Choroid plexus epithelial cell (primary cell): ENCODE data around the gene LYPD5.
A peak's percentile ranks its signal among the peaks of the same experiment; 100 is the strongest.

Experiments
- DNase-seq: peaks from one replicate; pipeline ENCODE4 v3.0.0-alpha.2; 2010; ENCODE audit warnings: low read depth
- H3K4me3 ChIP-seq: 2 replicates; pipeline ENCODE4 v1.5.1; 2011; ENCODE audit warnings: low read depth, mild to moderate bottlenecking, control low read depth, low read length, moderate library complexity
- TF ChIP-seq, protein P1 (sequence below): conservative IDR thresholded peaks from 2 replicates; pipeline ENCODE4 v1.5.1; 2011; ENCODE audit warnings: low read depth, mild to moderate bottlenecking, control low read depth, inconsistent platforms, low read length, moderate library complexity

The LYPD5 gene

GRCh38 chr19:43782689-43783231, 19.5 kb downstream of the LYPD5 start:
- no peak for DNase-seq
- TF ChIP-seq, protein P1, sequence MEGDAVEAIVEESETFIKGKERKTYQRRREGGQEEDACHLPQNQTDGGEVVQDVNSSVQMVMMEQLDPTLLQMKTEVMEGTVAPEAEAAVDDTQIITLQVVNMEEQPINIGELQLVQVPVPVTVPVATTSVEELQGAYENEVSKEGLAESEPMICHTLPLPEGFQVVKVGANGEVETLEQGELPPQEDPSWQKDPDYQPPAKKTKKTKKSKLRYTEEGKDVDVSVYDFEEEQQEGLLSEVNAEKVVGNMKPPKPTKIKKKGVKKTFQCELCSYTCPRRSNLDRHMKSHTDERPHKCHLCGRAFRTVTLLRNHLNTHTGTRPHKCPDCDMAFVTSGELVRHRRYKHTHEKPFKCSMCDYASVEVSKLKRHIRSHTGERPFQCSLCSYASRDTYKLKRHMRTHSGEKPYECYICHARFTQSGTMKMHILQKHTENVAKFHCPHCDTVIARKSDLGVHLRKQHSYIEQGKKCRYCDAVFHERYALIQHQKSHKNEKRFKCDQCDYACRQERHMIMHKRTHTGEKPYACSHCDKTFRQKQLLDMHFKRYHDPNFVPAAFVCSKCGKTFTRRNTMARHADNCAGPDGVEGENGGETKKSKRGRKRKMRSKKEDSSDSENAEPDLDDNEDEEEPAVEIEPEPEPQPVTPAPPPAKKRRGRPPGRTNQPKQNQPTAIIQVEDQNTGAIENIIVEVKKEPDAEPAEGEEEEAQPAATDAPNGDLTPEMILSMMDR, result no peak
- no peak overlapping the region for H3K4me3 ChIP-seq

GRCh38 chr19:43782311-43782660, 20.0 kb downstream of the LYPD5 start:
- no peak overlapping the region for H3K4me3 ChIP-seq
- DNase-seq, result no peak
- TF ChIP-seq, protein P1, result no peak

DNA sequence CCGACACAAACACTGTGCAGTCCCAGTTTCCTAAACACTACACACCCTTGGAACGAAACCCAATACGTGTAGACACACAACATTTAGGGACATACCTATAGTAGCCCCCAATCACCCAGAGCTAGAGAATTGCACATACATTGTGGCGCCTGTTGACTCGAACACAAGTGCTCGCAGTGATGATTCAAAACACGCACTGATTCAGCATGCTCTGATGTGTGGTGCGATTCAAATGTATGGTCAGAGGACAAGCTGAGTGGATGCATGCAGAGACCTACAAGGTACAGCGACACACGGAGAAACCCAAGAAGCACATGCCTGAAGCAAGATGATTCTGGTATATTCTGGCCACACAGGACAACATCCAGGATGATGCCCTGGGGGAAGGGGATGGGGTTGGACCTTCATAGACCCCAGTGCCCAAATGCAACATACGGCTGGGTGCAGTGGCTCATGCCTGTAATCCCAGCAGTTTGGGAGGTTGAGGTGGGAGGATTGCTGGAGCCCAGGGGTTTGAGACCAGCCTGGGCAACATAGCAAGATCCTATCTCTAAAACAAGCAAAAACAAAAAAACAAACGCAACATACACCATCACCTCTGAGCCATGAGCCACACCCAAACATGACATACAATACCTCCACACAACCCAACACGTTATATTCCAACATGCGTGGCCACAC, 20.5 kb downstream of the LYPD5 start:
- no peak overlapping the region for H3K4me3 ChIP-seq
- no peak for DNase-seq

DNA sequence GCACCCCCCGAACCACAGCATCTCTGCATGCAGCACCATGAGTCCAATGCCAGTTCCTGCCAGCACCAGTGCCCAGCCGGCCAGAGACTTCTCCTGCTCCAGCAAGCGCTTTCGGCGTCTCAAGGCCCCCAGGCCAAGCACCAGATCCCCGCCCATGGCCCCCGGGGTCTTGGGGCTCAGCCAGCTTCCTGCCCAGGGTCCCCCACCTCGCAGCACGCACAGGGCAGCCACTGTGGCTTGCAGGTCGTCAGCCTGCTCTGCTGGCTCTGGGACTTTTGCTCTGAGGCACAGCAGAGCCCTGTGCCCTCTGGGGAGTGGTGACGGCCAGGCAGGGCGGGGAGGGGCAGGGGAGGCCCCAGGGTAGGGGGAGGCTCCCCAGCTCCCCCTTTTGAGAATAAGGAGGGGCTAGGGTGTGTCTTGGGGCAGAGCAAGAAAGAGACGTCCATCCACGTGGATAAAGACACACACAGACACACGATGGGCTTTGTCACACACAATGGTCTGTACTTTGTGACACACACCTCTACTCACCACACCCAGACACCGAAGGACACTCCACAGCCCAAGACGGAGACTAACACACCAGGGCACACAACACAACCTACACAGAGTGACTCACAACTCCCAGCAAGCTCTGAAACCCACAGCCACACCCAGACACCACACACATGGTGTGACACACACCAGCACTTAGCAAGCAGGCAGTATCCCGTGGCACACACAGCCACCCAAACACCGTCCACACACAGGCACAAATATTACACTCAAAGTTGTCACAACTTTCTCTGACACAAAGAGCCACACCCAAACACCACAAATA, 21.3 kb downstream of the LYPD5 start, which contains the start of gene KCNN4:
Gene KCNN4, minus strand, starts transcription at position 268 of the 820 bp plus-strand sequence. Its CDS starts 112 bp downstream, at position 156.
- DNase-seq, result peak; percentile 43
- H3K4me3 ChIP-seq, result no peak within 1 kb of the TSS
- TF ChIP-seq, protein P1, result no peak

More for the DNA sequence above, 20.5 kb downstream of the LYPD5 start:
- TF ChIP-seq, protein P1, result no peak

DNA sequence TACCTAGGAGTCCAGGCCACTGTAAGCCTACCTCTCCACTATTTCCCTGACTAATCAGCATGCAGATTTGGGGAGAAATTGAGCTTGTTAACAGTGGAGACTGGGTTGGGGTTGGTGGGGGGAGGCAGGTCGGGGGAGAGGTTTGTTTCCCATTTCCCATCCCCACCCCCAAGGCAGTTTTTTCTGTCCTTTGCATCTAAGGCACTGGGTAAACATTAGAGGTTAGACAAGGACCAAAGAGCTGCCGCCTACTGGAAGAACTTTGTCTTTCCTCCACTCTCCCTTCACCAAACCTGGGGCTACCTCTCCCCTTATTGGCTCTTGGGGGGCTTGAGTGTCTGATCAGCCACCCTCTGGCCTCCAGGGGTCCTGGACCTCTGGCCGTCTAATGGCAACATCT, 22.4 kb downstream of the LYPD5 start:
- no peak for DNase-seq
- TF ChIP-seq, protein P1, result peak; percentile 36
- H3K4me3 ChIP-seq, result no peak overlapping the region

GRCh38 chr19:43779147-43779819, 23.0 kb downstream of the LYPD5 start:
- DNase-seq, result no peak

More at GRCh38 chr19:43779147-43779819, 23.0 kb downstream of the LYPD5 start:
- no peak overlapping the region for H3K4me3 ChIP-seq
- TF ChIP-seq, protein P1, result no peak
